Tibial artery (tissue), 4 donors: ENCODE measurements around the gene MAP6D1.

ENCODE experiments used
- DNase-seq, 2 donors: peaks; one replicate each; pipeline ENCODE4 v3.0.0-alpha.2; 2019
- H3K27ac ChIP-seq, 2 donors: fragments of 200-600 bp; sonication (generic) in 1 of 2; 1 replicate in 1 of 2; 2 replicates in 1 of 2; pipeline ENCODE4 v1.5.1; 2018 to 2019; ENCODE audit warnings: mild to moderate bottlenecking in 1 of 2
- H3K27me3 ChIP-seq, 2 donors: fragments of 200-600 bp; sonication (generic) in 1 of 2; one replicate each; pipeline versions ENCODE4 v1.5.1 to v1.6.0; 2016 to 2019
- H3K36me3 ChIP-seq, 3 donors: fragments of 200-600 bp; sonication (generic) in 2 of 3; one replicate each; pipeline ENCODE4 v1.5.1; 2016 to 2019; ENCODE audit warnings: mild to moderate bottlenecking in 2 of 3
- H3K4me1 ChIP-seq, 4 donors: fragments of 200-600 bp; sonication (generic) in 2 of 4; 1 replicate in 3 of 4; 2 replicates in 1 of 4; pipeline ENCODE4 v1.5.1; 2016 to 2019
- H3K4me3 ChIP-seq, 2 donors: fragments of 200-600 bp; sonication (generic) in 1 of 2; 1 replicate in 1 of 2; 2 replicates in 1 of 2; pipeline ENCODE4 v1.5.1; 2018 to 2019; ENCODE audit warnings: mild to moderate bottlenecking in 2 of 2
- H3K9me3 ChIP-seq, 3 donors: fragments of 200-600 bp; sonication (generic) in 1 of 3; one replicate each; pipeline ENCODE4 v1.5.1; 2016 to 2019
- CTCF ChIP-seq, 2 experiments: fragments of 200-600 bp in 1 of 2; fragments of 450-650 bp in 1 of 2; IDR thresholded peaks; one replicate each; pipeline ENCODE4 v1.5.1; 2017 to 2019; ENCODE audit warnings: antibody characterized with exemption in 2 of 2, mild to moderate bottlenecking in 1 of 2, moderate library complexity in 1 of 2
- intact Hi-C: fragments of 100-400 bp; cut with DNase I; formaldehyde crosslinking; loops from one replicate; pipeline ENCODE4 v1.15.0; 2023; ENCODE audit warnings: low total_unique reads

The MAP6D1 gene

DNA sequence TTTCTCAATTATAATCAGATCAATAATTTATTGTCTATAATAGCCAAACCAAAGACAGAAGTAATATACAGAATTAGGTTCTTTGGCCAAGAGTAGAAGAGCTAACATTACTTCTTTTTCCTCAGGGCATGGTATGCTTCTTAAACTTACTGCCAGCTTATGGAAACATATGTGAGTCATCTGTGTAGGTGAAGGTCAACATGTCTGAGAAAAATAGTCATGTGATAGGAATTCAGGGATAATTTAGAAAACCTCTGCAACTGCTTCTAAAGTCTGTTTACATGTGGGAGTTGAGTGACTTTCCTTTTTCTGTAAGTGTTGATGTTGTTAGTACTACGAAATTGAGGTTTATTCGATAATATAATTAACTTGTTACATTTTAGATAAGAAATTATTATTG, 19.2 kb upstream of the MAP6D1 start:
- intact Hi-C loops: no loop called here
- H3K27ac ChIP-seq: no peak overlapping the region
- no peak for DNase-seq
- H3K9me3 ChIP-seq: no peaks in the 10 kb centered on the region
- H3K36me3 ChIP-seq: peaks cover 79 to 84% (median 80%) of the 10 kb centered on the region in 3 donors
- H3K27me3 ChIP-seq: no peaks in the 10 kb centered on the region
- no peak overlapping the region for H3K4me3 ChIP-seq
- no peaks in the 10 kb centered on the region for H3K4me1 ChIP-seq
- no peak for TF ChIP-seq CTCF (IDR thresholded peaks at IDR 0.05)

- intact Hi-C loops: no loop called here
- H3K9me3 ChIP-seq: no peaks in the 10 kb centered on the region
- DNase-seq: no peak
- TF ChIP-seq CTCF (IDR thresholded peaks at IDR 0.05): no peak
- no peaks in the 10 kb centered on the region for H3K4me1 ChIP-seq
- H3K36me3 ChIP-seq: peaks cover 62 to 80% (median 71%) of the 10 kb centered on the region in 3 donors
- no peak overlapping the region for H3K27ac ChIP-seq
- no peaks in the 10 kb centered on the region for H3K27me3 ChIP-seq
- no peak overlapping the region for H3K4me3 ChIP-seq
Measured at GRCh38 chr3:183839751-183840150, 14.4 kb upstream of the MAP6D1 start.

GRCh38 chr3:183837894-183838293, 12.5 kb upstream of the MAP6D1 start:
- H3K9me3 ChIP-seq: no peaks in the 10 kb centered on the region
- H3K36me3 ChIP-seq: peaks cover 55 to 84% (median 69%) of the 10 kb centered on the region in 3 donors
- H3K4me3 ChIP-seq: no peak overlapping the region
- no peaks in the 10 kb centered on the region for H3K4me1 ChIP-seq
- DNase-seq: no peak
- TF ChIP-seq CTCF (IDR thresholded peaks at IDR 0.05): no peak
- H3K27me3 ChIP-seq: no peaks in the 10 kb centered on the region
- intact Hi-C loops: no loop called here
- no peak overlapping the region for H3K27ac ChIP-seq

GRCh38 chr3:183837390-183837789, 12.0 kb upstream of the MAP6D1 start:
- Histone ChIP-seq H3K27me3 (no peaks in the 10 kb centered on the region), H3K4me3 (no peak overlapping the region), H3K36me3 (peaks cover 56 to 84% (median 70%) of the 10 kb centered on the region in 3 donors), H3K27ac (no peak overlapping the region), H3K4me1 (no peaks in the 10 kb centered on the region), H3K9me3 (no peaks in the 10 kb centered on the region)
- DNase-seq: no peak
- intact Hi-C loops: no loop called here
- no peak for TF ChIP-seq CTCF (IDR thresholded peaks at IDR 0.05)

DNA sequence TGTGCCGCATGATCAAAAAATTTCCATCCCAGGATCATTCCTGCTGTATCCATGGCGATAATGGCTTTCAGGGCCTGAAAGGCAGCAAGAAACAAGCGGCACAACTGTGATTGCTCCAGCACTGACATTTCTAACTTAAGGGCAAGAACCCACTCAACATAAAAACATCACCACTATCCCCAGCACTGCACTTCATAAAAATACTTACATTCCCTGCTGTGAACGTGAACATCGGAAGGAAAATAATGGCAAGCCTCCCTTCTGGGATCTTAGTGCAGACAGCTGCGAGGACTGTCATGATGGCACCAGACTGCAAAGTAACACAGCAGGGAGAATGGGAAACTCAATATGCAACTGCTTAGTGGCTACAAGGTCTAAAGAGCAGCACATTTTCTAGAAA, 8.1 kb upstream of the MAP6D1 start:
- intact Hi-C loops: no loop called here
- no peaks in the 10 kb centered on the region for H3K4me1 ChIP-seq
- no peaks in the 10 kb centered on the region for H3K27me3 ChIP-seq
- no peak overlapping the region for H3K27ac ChIP-seq
- TF ChIP-seq CTCF (IDR thresholded peaks at IDR 0.05): no peak
- H3K9me3 ChIP-seq: no peaks in the 10 kb centered on the region
- H3K4me3 ChIP-seq: no peak overlapping the region
- H3K36me3 ChIP-seq: peaks cover 23 to 81% (median 57%) of the 10 kb centered on the region in 3 donors
- DNase-seq: no peak

DNA sequence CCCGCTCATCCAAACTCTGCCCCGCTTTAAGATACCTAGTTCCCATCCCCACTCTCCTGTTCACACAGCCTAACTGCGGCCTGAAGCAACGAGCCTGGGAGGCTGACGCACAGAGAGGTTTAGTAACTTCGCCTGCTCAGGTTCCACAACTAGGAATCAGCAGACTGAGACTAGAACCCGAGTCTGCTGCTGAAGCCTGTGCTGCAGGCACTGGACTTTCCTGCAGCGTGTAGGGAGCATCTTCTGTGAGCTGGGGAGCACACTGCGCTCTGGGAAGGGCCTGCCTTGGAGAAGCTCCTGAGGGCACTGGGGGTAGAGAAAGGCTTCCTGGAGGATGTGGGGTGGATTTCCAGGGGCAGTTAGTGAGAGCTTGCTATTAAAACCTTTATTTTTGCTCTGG, 4.8 kb upstream of the MAP6D1 start:
- TF ChIP-seq CTCF (IDR thresholded peaks at IDR 0.05): no peak
- Histone ChIP-seq H3K4me1 (peaks cover 0 to 5% (median 2%) of the 10 kb centered on the region in 4 donors), H3K4me3 (no peak overlapping the region), H3K27ac (no peak overlapping the region), H3K9me3 (no peaks in the 10 kb centered on the region), H3K36me3 (peaks cover 17 to 68% (median 47%) of the 10 kb centered on the region in 3 donors), H3K27me3 (no peaks in the 10 kb centered on the region)
- intact Hi-C loops: no loop called here
- DNase-seq: no peak
